Measurements from ENCODE around the gene ADCYAP1R1. TPM values are rescaled to one million over a fixed set of nuclear protein-coding genes. Genes with fewer than 3 reads are reported as not detected.

ADCYAP1R1 gene
- total RNA-seq, 1 donor from 2014 or later: not detected

DNA sequence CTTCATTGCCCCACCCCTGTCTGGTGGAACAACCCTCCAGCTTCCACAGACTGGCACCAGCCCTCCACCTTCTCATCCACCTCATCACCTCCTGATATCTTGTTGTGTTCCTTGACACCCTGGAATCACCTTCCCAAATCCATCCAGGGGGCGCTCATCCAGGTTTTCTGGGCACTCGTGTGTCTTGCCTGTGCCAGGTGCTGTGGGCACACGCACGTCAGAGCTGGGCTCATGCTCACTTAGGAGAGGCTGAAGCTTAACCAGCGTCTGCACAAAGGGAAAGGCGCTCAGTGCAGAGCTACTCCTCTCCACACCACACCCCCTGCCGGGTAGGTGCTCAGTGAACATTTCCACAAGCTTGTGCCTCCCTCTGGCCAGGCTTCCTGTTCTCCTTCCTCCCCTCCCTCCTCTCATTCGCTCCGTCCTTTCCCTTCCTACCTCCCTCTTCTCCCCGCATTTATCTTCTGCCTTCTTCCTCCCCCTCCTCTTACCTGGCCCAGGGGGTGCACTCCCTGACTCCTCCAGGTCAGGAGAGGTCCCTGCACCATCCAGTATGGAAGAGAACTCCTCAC is 4.8 kb downstream of the ADCYAP1R1 start:
- H3K27me3 ChIP-seq (ENCODE audit: control insufficient read depth, insufficient read depth, low read length): peaks cover 10% of the 10 kb centered on the region
- no peak overlapping the region for H3K4me3 ChIP-seq (ENCODE audit: low read depth, low read length)
- no peak for FAIRE-seq
- TF ChIP-seq, protein P1, sequence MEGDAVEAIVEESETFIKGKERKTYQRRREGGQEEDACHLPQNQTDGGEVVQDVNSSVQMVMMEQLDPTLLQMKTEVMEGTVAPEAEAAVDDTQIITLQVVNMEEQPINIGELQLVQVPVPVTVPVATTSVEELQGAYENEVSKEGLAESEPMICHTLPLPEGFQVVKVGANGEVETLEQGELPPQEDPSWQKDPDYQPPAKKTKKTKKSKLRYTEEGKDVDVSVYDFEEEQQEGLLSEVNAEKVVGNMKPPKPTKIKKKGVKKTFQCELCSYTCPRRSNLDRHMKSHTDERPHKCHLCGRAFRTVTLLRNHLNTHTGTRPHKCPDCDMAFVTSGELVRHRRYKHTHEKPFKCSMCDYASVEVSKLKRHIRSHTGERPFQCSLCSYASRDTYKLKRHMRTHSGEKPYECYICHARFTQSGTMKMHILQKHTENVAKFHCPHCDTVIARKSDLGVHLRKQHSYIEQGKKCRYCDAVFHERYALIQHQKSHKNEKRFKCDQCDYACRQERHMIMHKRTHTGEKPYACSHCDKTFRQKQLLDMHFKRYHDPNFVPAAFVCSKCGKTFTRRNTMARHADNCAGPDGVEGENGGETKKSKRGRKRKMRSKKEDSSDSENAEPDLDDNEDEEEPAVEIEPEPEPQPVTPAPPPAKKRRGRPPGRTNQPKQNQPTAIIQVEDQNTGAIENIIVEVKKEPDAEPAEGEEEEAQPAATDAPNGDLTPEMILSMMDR (IDR thresholded peaks at IDR 0.05; ENCODE audit: insufficient read depth, low read length, severe bottlenecking): no peak
- H3K36me3 ChIP-seq (ENCODE audit: control insufficient read depth, insufficient read depth, low read length): no peaks in the 10 kb centered on the region
- no peak for DNase-seq (ENCODE audit: low read depth)

DNA sequence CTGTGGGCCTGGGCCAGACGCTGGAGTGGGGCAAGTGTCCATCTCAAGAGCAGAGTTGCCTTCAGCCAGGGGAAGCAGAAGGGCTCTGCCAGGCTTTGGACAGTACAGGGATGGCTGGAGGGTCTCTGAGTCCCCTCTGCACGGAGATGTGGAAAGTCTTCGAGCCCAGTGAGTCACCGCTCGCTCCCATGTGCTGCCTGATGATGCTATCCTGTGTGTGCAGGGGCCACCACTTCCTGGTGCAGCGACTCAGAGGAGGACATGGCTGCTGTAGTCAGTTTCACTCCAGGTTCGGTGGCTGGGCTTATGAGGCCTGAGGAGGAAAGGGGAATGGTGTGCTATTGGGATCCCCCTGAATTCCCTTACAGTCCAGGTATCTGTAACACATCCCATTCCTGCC is 6.0 kb downstream of the ADCYAP1R1 start:
- Histone ChIP-seq H3K36me3 (ENCODE audit: control insufficient read depth, insufficient read depth, low read length) (no peaks in the 10 kb centered on the region), H3K27me3 (ENCODE audit: control insufficient read depth, insufficient read depth, low read length) (peaks cover 5% of the 10 kb centered on the region), H3K4me3 (ENCODE audit: low read depth, low read length) (no peak overlapping the region)
- DNase-seq (ENCODE audit: low read depth) (peak; percentile 23), FAIRE-seq (no peak)
- TF ChIP-seq, protein P1 (IDR thresholded peaks at IDR 0.05; ENCODE audit: insufficient read depth, low read length, severe bottlenecking): no peak

DNA sequence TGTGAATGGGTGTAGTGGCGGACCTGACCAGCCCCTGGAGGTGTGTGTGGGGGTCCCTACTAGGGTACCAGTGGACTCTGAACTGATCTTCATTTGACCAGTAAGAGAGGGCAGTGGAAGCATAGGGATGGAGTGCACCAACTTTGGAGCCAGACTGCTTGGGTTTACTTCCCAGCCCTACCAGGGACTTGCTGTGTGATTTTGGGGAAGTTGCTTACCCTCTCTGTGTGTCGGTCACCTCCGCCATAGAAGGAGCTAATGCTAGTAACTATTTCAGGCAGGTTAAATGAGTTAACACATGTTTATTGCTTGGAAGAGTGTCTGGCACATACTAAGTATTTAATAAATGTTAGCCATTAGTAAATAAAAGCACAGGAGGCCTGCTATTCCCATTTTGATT is 6.6 kb downstream of the ADCYAP1R1 start:
- FAIRE-seq (no peak), DNase-seq (ENCODE audit: low read depth) (no peak)
- Histone ChIP-seq H3K36me3 (ENCODE audit: control insufficient read depth, insufficient read depth, low read length) (no peaks in the 10 kb centered on the region), H3K4me3 (ENCODE audit: low read depth, low read length) (no peak overlapping the region), H3K27me3 (ENCODE audit: control insufficient read depth, insufficient read depth, low read length) (peaks cover 2% of the 10 kb centered on the region)
- TF ChIP-seq, protein P1 (IDR thresholded peaks at IDR 0.05; ENCODE audit: insufficient read depth, low read length, severe bottlenecking): no peak

DNA sequence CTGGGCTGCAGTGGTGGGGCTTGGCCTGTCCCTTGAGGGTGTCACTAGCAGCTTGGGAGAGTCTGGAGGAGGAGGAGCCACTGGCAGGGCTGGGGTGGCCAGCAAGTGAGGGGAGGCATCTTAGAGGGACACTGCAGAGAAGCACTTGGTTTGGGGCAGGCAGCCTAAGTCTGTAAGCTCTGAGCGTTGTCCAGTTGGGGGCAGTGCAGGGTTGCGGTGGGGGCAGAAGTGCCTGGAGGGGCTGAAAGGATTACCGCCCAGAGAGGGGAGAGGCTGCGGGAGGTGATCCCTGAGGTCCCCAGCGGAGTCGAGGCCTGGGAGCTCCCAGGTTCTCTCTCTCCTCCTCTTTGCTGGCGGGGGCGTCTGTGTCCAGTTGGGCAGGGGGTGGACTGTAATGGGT is 7.4 kb downstream of the ADCYAP1R1 start:
- no peak overlapping the region for H3K4me3 ChIP-seq (ENCODE audit: low read depth, low read length)
- no peaks in the 10 kb centered on the region for H3K27me3 ChIP-seq (ENCODE audit: control insufficient read depth, insufficient read depth, low read length)
- DNase-seq (ENCODE audit: low read depth): no peak
- H3K36me3 ChIP-seq (ENCODE audit: control insufficient read depth, insufficient read depth, low read length): no peaks in the 10 kb centered on the region
- FAIRE-seq: no peak
- TF ChIP-seq, protein P1 (IDR thresholded peaks at IDR 0.05; ENCODE audit: insufficient read depth, low read length, severe bottlenecking): no peak

DNA sequence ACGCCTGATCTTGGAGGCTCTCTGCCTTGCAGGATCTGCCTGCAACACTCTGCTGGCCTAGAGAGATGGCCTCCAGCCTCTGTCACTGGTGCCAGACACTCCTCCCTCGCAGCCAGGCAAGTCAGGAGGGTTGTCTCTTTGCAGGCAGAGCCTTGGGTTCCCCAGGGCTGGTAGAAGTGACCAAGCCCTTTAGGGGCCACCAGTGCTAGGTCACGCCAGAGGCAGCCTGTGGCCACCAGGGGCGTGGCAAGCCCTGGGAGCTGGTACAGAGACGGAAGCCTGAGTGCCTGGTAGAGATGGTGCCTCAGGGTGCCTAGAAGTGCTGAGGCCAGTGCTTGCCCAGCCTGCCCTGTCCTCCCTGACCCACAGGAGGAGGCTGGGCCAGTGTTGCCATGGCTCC is 9.1 kb downstream of the ADCYAP1R1 start:
- DNase-seq (ENCODE audit: low read depth) (no peak), FAIRE-seq (no peak)
- TF ChIP-seq, protein P1 (IDR thresholded peaks at IDR 0.05; ENCODE audit: insufficient read depth, low read length, severe bottlenecking): no peak
- H3K4me3 ChIP-seq (ENCODE audit: low read depth, low read length): no peak overlapping the region
- no peaks in the 10 kb centered on the region for H3K27me3 ChIP-seq (ENCODE audit: control insufficient read depth, insufficient read depth, low read length)
- no peaks in the 10 kb centered on the region for H3K36me3 ChIP-seq (ENCODE audit: control insufficient read depth, insufficient read depth, low read length)

Data from bronchial epithelial cell (primary cell).